GM13977 (cell line): ENCODE measurements around the gene RASGRF2.

Experiments
- DNase-seq: peaks from one replicate; pipeline ENCODE4 v3.0.0; 2012; ENCODE audit warnings: low spot score
- CTCF ChIP-seq: IDR thresholded peaks from 2 replicates; pipeline ENCODE4 v1.5.1; 2012; ENCODE audit warnings: mild to moderate bottlenecking, control low read depth; ENCODE audit not compliant: insufficient read depth; ENCODE audit errors: extremely low read depth, missing control alignments
- in situ Hi-C: fragments of 300-500 bp; cut with MboI; formaldehyde crosslinking; loops from one replicate; pipeline ENCODE4 v1.12.0; 2022; ENCODE audit warnings: low sequenced_read_pairs, low pct_unique_long_range_greater_than_20kb, mixed read lengths, inconsistent platforms; ENCODE audit not compliant: unreplicated experiment

The RASGRF2 gene

DNA sequence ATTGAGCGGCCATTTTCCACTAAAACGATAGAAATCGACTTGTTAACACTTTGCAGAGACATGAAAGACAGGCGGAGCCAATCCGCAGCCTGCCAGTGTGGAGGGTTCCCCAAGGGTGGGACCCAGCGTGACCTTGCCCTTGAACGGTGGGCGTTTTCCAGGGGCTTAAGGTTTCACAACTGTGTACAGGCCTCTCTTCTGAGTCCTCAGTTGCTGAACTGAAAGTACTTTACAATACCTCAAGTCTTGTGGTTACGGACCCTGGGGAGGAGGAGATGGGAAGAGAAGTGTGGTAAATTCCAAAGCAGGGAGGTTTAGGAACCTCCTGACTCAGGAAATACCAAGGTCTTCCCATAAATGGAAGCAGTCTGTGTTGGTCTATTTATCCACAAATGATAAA is 204.8 kb downstream of the RASGRF2 start:
- no peak for TF ChIP-seq CTCF

DNA sequence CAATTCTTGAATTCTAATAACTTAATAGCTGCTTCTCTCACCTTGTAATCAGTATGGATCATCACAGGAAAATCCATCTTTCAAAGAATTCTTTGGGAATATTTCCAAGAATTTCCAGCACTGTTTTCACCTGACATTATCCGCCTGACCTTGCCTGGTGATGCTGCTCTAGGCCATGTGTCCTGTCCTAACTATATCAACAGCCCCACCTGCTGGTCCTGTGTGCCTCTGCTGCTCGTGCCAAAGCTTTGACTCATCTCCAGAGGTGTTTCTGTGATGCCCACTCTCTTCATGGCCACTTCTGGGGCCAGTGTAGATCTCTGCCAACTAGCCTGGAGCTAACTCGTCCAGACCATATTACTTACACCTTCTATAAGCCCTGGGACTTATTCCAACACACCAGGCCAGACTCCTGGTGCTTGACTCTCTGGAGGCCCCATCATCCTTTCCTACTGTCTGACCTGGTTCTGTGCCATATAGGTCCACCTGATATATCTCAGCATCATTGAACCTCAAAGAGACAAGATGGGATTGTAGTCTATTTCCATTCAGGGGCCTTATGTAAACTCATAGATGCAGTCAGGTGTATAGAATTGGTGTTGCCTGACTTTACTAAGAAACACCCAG is 205.4 kb downstream of the RASGRF2 start:
- DNase-seq: peak; percentile 72
- TF ChIP-seq CTCF: peak; percentile 94
- in situ Hi-C loops: no loop called here

More for the DNA sequence above, 204.8 kb downstream of the RASGRF2 start:
- no peak for DNase-seq
- in situ Hi-C loops: no loop called here

DNA sequence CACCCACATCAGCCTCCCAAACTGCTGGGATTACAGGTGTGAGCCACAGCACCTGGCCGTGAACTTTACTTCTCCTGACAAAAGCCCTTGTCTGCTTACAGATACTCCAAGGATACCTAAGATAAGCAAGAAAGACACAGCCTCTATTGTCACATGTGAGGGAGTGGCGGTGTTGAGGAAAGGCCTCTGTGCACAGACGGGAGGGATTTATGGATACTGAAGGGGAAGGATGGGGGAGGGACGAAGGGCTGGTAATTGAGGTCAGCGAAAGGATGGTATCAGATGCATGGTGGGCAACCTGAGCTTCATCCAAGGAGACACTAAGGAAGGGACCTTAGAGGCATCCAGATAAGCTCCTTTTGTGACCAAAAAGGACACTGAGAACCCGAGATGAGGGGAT is 206.3 kb downstream of the RASGRF2 start:
- no peak for DNase-seq
- in situ Hi-C loops: no loop called here
- no peak for TF ChIP-seq CTCF

DNA sequence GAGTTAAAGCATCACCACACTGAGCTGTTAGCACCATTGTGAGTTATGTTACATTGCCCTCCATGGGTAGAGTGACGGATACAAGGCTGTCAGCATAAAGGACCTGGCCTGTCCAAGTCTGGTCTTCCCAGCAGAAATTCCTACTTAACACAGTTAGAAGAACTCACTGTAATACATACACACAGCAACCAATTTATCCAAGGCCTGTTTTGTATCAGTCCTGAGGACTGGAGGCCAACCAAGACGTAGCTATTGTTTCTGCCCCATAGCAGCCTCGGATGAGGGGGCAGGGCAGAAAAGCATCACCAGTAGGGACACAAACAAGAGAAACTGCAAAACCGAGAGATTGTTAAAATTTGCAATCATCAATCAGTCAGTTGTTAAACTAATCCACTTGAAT is 206.9 kb downstream of the RASGRF2 start:
- no peak for DNase-seq
- no peak for TF ChIP-seq CTCF
- in situ Hi-C loops: no loop called here

- TF ChIP-seq CTCF: no peak
- DNase-seq: no peak
- in situ Hi-C loops: no loop called here
Measured at GRCh38 chr5:81167544-81167943, 207.4 kb downstream of the RASGRF2 start.

- DNase-seq: no peak
- in situ Hi-C loops: no loop called here
- TF ChIP-seq CTCF: no peak
Measured at GRCh38 chr5:81169924-81170323, 209.8 kb downstream of the RASGRF2 start.
